ENCODE data around the gene VPS13D. TPM values are rescaled to one million over a fixed set of nuclear protein-coding genes. Genes with fewer than 3 reads are reported as not detected.

VPS13D gene
- total RNA-seq, 1 experiment from 2014 or later = 36.5 TPM

DNA sequence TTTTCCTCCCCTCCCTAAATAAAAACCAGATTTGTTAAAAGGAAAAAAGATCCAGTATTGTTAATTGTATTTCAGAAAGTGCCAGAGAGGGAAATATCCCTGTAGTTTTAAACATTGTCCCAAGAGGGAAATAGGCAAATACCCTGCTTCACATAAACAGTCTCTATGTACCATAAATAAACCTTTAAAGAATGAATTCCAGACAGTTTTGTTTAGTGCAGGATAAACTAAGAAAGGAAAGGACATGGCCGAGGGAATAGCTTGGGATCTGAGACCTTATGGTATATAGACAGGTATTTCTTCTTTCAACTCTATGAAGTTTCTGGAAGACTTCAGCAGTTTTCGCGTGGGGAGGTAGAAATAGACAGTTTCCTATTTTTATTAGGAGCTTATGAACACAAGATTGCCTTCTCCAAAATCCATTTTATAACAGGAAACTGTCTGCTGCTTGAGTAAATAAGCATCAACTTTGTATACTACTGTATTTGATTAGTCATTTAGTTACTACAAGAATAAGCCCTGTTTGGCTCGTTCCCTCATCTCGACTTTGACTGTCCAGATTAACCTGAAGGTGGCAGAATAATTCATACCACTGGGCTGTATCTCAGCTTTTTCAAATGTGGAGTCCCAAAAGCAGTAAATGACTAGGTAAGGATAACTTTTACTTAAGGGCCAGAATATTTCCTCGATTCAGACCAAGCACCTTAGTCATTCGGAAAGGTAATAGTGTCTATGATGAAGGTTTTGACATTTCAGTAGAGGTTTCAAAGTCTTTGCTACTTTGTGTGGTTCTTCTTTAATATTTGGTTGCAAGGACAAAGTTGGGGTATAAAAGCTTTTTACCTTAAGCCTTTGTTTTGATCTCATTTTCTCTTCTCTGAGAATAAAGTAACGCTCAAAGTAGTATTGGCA lies 177.5 kb downstream of the VPS13D start:
- BruUV-seq (replicated peaks) = no TSS peak
- ChIA-PET CTCF (interaction anchor here (0.7 to 2.1 kb wide), 7 partner anchors 15 to 252 kb away, joined by 3 to 7 read pairs (median 4); no protein-coding TSS in a partner anchor), POLR2A (interaction anchor here (0.6 to 1.4 kb wide), 2 partner anchors 42 to 211 kb away, joined by 4 to 5 read pairs; partner anchors contain the start of gene DHRS3)
- Mint-ChIP-seq H3K27ac (ENCODE audit: low read depth, unreplicated experiment) (no peak overlapping the region), H3K4me1 (ENCODE audit: insufficient read depth, unreplicated experiment) (no peaks in the 10 kb centered on the region), H3K36me3 (ENCODE audit: insufficient read depth, unreplicated experiment) (peaks cover 51% of the 10 kb centered on the region), H3K4me3 (ENCODE audit: unreplicated experiment) (no peak overlapping the region), H3K9me3 (ENCODE audit: unreplicated experiment) (peaks cover 7% of the 10 kb centered on the region), H3K27me3 (ENCODE audit: insufficient read depth, unreplicated experiment) (no peaks in the 10 kb centered on the region)
- intact Hi-C loops (cut with micrococcal nuclease) = loop anchor here (1.0 kb wide), 1 partner anchor 213 kb away; no protein-coding TSS in a partner anchor
- DNase-seq (ENCODE audit: unreplicated experiment) = peak; percentile 64
- TF ChIP-seq, protein P1, sequence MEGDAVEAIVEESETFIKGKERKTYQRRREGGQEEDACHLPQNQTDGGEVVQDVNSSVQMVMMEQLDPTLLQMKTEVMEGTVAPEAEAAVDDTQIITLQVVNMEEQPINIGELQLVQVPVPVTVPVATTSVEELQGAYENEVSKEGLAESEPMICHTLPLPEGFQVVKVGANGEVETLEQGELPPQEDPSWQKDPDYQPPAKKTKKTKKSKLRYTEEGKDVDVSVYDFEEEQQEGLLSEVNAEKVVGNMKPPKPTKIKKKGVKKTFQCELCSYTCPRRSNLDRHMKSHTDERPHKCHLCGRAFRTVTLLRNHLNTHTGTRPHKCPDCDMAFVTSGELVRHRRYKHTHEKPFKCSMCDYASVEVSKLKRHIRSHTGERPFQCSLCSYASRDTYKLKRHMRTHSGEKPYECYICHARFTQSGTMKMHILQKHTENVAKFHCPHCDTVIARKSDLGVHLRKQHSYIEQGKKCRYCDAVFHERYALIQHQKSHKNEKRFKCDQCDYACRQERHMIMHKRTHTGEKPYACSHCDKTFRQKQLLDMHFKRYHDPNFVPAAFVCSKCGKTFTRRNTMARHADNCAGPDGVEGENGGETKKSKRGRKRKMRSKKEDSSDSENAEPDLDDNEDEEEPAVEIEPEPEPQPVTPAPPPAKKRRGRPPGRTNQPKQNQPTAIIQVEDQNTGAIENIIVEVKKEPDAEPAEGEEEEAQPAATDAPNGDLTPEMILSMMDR (IDR thresholded peaks at IDR 0.05; ENCODE audit: unreplicated experiment) = peak; percentile 27

DNA sequence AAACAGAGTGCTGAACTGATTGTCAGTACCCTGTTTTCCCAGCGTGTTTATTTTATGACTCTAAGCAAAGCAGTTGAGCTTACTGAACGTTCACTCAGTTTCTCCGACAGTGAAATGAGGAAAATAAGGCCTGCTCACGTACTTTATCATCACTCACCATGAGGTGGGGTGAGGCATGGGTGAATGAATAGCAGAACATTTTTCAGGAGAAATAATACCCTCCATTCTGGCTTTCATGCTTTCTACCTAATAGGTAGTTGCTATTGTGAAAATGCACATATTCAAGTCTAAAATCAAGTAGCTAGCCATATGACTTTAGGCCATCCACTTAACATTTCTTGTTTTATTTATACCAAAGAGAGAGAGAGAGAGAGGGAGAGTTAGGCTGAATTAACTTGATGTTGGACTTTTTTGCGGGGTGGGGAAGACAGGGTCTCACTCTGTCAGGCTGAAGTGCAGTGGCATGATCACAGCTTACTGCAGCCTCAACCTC lies 178.2 kb downstream of the VPS13D start:
- H3K9me3 Mint-ChIP-seq (ENCODE audit: unreplicated experiment) = peaks cover 7% of the 10 kb centered on the region
- no peak overlapping the region for H3K27ac Mint-ChIP-seq (ENCODE audit: low read depth, unreplicated experiment)
- intact Hi-C loops (cut with micrococcal nuclease) = loop anchor here (1.0 kb wide), 1 partner anchor 212 kb away; no protein-coding TSS in a partner anchor
- no peak overlapping the region for H3K4me3 Mint-ChIP-seq (ENCODE audit: unreplicated experiment)
- no peaks in the 10 kb centered on the region for H3K27me3 Mint-ChIP-seq (ENCODE audit: insufficient read depth, unreplicated experiment)
- POLR2A ChIA-PET = interaction anchor here (0.6 to 1.4 kb wide), 2 partner anchors 71 to 211 kb away, joined by 3 to 5 read pairs; partner anchors contain the start of gene DHRS3
- CTCF ChIA-PET = interaction anchor here (0.9 to 2.1 kb wide), 6 partner anchors 23 to 308 kb away, joined by 3 to 6 read pairs (median 4); no protein-coding TSS in a partner anchor
- H3K4me1 Mint-ChIP-seq (ENCODE audit: insufficient read depth, unreplicated experiment) = no peaks in the 10 kb centered on the region
- DNase-seq (ENCODE audit: unreplicated experiment) = no peak
- TF ChIP-seq, protein P1 (IDR thresholded peaks at IDR 0.05; ENCODE audit: unreplicated experiment) = no peak
- BruUV-seq (replicated peaks) = no TSS peak
- peaks cover 51% of the 10 kb centered on the region for H3K36me3 Mint-ChIP-seq (ENCODE audit: insufficient read depth, unreplicated experiment)

GRCh38 chr1:12408662-12409061 lies 178.8 kb downstream of the VPS13D start:
- Mint-ChIP-seq H3K27me3 (ENCODE audit: insufficient read depth, unreplicated experiment) (no peaks in the 10 kb centered on the region), H3K4me3 (ENCODE audit: unreplicated experiment) (no peak overlapping the region), H3K27ac (ENCODE audit: low read depth, unreplicated experiment) (no peak overlapping the region), H3K36me3 (ENCODE audit: insufficient read depth, unreplicated experiment) (peaks cover 47% of the 10 kb centered on the region), H3K9me3 (ENCODE audit: unreplicated experiment) (peaks cover 7% of the 10 kb centered on the region), H3K4me1 (ENCODE audit: insufficient read depth, unreplicated experiment) (no peaks in the 10 kb centered on the region)
- ChIA-PET POLR2A (interaction anchor here (0.6 kb wide), 1 partner anchor 71 kb away, joined by 3 read pairs; no protein-coding TSS in a partner anchor), CTCF (interaction anchor here (0.9 to 2.1 kb wide), 3 partner anchors 24 to 308 kb away, joined by 3 to 6 read pairs (median 4); no protein-coding TSS in a partner anchor)
- TF ChIP-seq, protein P1 (IDR thresholded peaks at IDR 0.05; ENCODE audit: unreplicated experiment) = no peak
- DNase-seq (ENCODE audit: unreplicated experiment) = no peak
- intact Hi-C loops (cut with micrococcal nuclease) = no loop called here
- BruUV-seq (replicated peaks) = no TSS peak

DNA sequence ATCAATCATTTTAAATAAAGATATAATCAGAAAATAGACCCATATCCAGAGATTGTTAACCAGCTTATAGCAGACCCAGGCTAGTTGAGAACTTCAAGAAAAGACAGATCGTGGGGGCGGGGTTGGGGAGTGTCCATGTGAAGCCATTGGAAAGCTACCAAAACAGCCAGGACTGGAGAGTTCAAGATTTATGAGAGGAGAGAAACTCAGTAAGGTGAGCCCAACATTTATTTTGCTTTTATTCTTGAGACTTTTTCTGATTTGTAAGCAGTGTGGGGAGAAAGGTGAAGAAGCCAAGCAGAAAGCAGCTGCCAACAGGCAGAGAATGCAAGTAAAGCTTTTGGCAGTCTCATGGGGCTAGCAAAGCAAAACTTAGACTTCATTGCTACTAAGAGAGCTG lies 179.9 kb downstream of the VPS13D start:
- no peaks in the 10 kb centered on the region for H3K4me1 Mint-ChIP-seq (ENCODE audit: insufficient read depth, unreplicated experiment)
- TF ChIP-seq, protein P1 (IDR thresholded peaks at IDR 0.05; ENCODE audit: unreplicated experiment) = no peak
- H3K9me3 Mint-ChIP-seq (ENCODE audit: unreplicated experiment) = peaks cover 7% of the 10 kb centered on the region
- H3K36me3 Mint-ChIP-seq (ENCODE audit: insufficient read depth, unreplicated experiment) = peaks cover 37% of the 10 kb centered on the region
- ChIA-PET CTCF (interaction anchor here (0.7 to 0.9 kb wide), 2 partner anchors 210 to 249 kb away, joined by 3 read pairs; no protein-coding TSS in a partner anchor), POLR2A (interaction anchor here (1.0 kb wide), 1 partner anchor 32 kb away, joined by 3 read pairs; no protein-coding TSS in a partner anchor)
- peak; percentile 22 for DNase-seq (ENCODE audit: unreplicated experiment)
- H3K27ac Mint-ChIP-seq (ENCODE audit: low read depth, unreplicated experiment) = no peak overlapping the region
- H3K4me3 Mint-ChIP-seq (ENCODE audit: unreplicated experiment) = no peak overlapping the region
- intact Hi-C loops (cut with micrococcal nuclease) = no loop called here
- BruUV-seq (replicated peaks) = no TSS peak
- no peaks in the 10 kb centered on the region for H3K27me3 Mint-ChIP-seq (ENCODE audit: insufficient read depth, unreplicated experiment)

All from MCF 10A (cell line).